Mucosa of descending colon (tissue), 3 donors: ENCODE data around the gene ARF1. TPM values are rescaled to one million over a fixed set of nuclear protein-coding genes. Genes with fewer than 3 reads are reported as not detected.

Experiments used
- ATAC-seq: fragments of 200-7000 bp; cut with Tn5 transposase; one replicate; pipeline ENCODE4 v1.9.1; 2020; ENCODE audit warnings: mild to moderate bottlenecking, moderate library complexity
- DNase-seq, 3 donors: peaks; one replicate each; pipeline ENCODE4 v3.0.0-alpha.2; 2020
- H3K36me3 ChIP-seq: fragments of 200-600 bp; one replicate; pipeline ENCODE4 v1.8.0; 2021; ENCODE audit warnings: low read depth, mild to moderate bottlenecking
- H3K4me1 ChIP-seq: fragments of 200-600 bp; one replicate; pipeline ENCODE4 v1.8.0; 2021; ENCODE audit warnings: low read depth, mild to moderate bottlenecking
- H3K4me3 ChIP-seq: fragments of 200-600 bp; one replicate; pipeline ENCODE4 v1.8.0; 2021; ENCODE audit warnings: mild to moderate bottlenecking
- H3K9me3 ChIP-seq: fragments of 200-600 bp; one replicate; pipeline ENCODE4 v1.8.0; 2021; ENCODE audit warnings: mild to moderate bottlenecking
- intact Hi-C, 2 donors: fragments of 100-400 bp; cut with DNase I in 1 of 2; cut with micrococcal nuclease in 1 of 2; formaldehyde crosslinking; loops; one replicate each; pipeline versions ENCODE4 v1.11.0 to v1.11.1; 2022; cut with DNase I, micrococcal nuclease
- total RNA-seq, 3 donors: library from RNA; stranded (reverse); fragmentation: NEBNext Ultra II Directional in 2 of 3; extraction: Animal tissue kit (Norgen Biotek cat#: 25700) in 2 of 3; gene quantifications; one replicate each; pipeline versions ENCODE4 v1.2.1 to v1.2.4, GENCODE V29; 2021 to 2023
- TF ChIP-seq, protein P1 (sequence below): fragments of 200-600 bp; IDR thresholded peaks from one replicate; pipeline ENCODE4 v1.8.0; 2022; ENCODE audit warnings: antibody characterized with exemption, mild to moderate bottlenecking
- donor health status: DM: no; HTN: no; CAD: no; lungs with moderate emphysema.
- donor health status: DM: no; HTN: no; CAD: no.
- donor health status: DM: no; HTN: yes; CAD: no.

ARF1 gene
- total RNA-seq, 3 donors from 2014 or later = 339 to 490 (median 479) TPM

DNA sequence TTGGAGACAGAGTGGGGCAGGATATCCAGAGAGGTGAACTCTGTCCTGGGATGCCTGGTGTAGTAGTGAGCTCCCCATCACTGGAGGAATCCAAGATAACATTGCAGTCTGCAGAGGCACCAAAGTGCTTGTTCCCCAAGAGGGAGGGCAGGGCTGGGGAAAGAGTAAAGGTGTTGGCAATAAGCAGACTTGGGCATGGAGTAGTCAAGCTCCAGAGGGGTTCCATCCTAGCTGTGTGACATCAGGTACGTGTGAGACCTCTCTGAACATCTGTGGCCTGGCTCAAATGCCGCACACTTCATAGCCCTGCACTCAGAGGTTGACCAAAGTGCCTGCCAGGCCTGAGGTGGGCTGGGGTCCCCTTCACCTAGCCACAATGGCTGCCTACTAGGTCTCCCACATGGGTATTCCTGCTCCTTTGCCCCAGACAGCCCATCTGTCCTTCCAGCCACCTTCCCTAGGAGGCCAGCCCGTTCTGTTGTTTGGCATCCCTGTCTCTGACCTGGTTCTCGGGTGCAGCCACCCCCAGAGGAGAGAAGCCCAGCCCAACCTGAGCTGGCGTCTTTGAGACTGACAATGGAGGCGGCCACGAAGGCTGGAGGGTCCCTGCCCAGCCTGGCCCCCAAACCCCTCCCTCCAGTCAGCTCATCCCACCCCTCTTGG lies 2.8 kb upstream of the ARF1 start:
- ATAC-seq (no peak), DNase-seq (peak in 2 of 3 donors; percentile 31 to 46)
- Histone ChIP-seq H3K4me3 (no peak overlapping the region), H3K36me3 (no peaks in the 10 kb centered on the region), H3K4me1 (peaks cover 14% of the 10 kb centered on the region), H3K9me3 (no peaks in the 10 kb centered on the region)
- TF ChIP-seq, protein P1, sequence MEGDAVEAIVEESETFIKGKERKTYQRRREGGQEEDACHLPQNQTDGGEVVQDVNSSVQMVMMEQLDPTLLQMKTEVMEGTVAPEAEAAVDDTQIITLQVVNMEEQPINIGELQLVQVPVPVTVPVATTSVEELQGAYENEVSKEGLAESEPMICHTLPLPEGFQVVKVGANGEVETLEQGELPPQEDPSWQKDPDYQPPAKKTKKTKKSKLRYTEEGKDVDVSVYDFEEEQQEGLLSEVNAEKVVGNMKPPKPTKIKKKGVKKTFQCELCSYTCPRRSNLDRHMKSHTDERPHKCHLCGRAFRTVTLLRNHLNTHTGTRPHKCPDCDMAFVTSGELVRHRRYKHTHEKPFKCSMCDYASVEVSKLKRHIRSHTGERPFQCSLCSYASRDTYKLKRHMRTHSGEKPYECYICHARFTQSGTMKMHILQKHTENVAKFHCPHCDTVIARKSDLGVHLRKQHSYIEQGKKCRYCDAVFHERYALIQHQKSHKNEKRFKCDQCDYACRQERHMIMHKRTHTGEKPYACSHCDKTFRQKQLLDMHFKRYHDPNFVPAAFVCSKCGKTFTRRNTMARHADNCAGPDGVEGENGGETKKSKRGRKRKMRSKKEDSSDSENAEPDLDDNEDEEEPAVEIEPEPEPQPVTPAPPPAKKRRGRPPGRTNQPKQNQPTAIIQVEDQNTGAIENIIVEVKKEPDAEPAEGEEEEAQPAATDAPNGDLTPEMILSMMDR = no peak
- intact Hi-C loops = no loop called here

DNA sequence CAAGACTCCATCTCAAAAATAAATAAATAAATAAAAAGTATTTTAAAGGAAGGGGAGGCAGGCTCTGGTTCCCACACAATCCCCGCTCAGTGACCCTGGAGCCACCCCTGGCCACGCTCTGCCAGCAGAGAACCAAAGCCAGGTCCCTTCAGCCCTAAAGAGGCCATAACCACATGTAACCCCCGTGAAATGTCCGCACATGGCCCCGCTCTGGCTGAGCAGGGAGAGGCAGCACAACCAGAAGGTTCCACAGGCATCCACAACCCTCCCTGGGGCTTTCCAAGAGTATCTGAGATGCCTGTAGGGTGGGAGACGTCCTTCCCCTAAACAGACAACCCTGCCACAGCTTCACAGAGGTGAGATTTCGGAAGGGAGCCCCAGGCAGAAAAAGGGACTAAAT lies 1.4 kb upstream of the ARF1 start:
- H3K9me3 ChIP-seq = no peaks in the 10 kb centered on the region
- no peak overlapping the region for H3K4me3 ChIP-seq
- no peak for ATAC-seq
- H3K4me1 ChIP-seq = peaks cover 28% of the 10 kb centered on the region
- H3K36me3 ChIP-seq = no peaks in the 10 kb centered on the region
- TF ChIP-seq, protein P1 = no peak
- intact Hi-C loops = no loop called here
- DNase-seq = peak in 2 of 3 donors; percentile 38 to 51

- H3K4me1 ChIP-seq = peaks cover 34% of the 10 kb centered on the region
- intact Hi-C loops = no loop called here
- ATAC-seq = peak; percentile 19
These were observed 812 bp upstream of the ARF1 start for GRCh38 chr1:228081578-228082213.

GRCh38 chr1:228082918-228083870 lies 686 bp downstream of the ARF1 start:
- H3K9me3 ChIP-seq = no peaks in the 10 kb centered on the region
- peak; percentile 65 to 86 (median 78) for DNase-seq
- H3K36me3 ChIP-seq = no peaks in the 10 kb centered on the region
- ATAC-seq = peak; percentile 39
- intact Hi-C loops = no loop called here
- TF ChIP-seq, protein P1 = no peak
- peak overlapping the region; percentile 100 for H3K4me3 ChIP-seq
- H3K4me1 ChIP-seq = peaks cover 48% of the 10 kb centered on the region

More at GRCh38 chr1:228081578-228082213, 812 bp upstream of the ARF1 start:
- TF ChIP-seq, protein P1 = no peak
- H3K4me3 ChIP-seq = peak overlapping the region; percentile 100
- H3K9me3 ChIP-seq = no peaks in the 10 kb centered on the region
- peak in 2 of 3 donors; percentile 48 to 63 for DNase-seq
- H3K36me3 ChIP-seq = no peaks in the 10 kb centered on the region

DNA sequence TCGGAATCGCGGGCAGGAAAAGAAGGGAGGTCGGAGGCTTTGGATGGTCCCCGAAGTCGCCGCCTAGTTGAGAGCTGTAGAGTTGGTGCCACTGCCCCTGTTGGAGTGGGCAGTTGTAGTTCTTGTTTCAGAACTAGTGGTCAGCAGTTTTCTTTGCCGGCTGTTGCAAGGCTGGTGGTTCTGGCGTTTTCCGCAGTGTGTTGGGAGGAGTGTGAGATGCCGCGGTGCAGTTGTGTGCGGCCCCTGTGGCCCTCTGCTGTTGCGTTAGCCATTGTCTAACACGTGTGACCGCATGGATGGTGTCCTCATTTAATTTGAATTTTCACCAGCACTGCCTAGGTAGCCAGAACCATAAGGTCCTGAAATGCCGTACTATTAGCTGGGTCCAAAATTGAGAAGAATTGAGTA lies 1.4 kb downstream of the ARF1 start:
- no peaks in the 10 kb centered on the region for H3K9me3 ChIP-seq
- intact Hi-C loops = no loop called here
- H3K4me3 ChIP-seq = peak overlapping the region; percentile 100
- TF ChIP-seq, protein P1 = no peak
- H3K36me3 ChIP-seq = no peaks in the 10 kb centered on the region
- no peak for ATAC-seq
- peaks cover 54% of the 10 kb centered on the region for H3K4me1 ChIP-seq
- peak; percentile 40 to 52 (median 49) for DNase-seq
